SK-N-MC (cell line): ENCODE data around the gene DMRTC2.

Source experiments
- DNase-seq: peaks from one replicate; pipeline ENCODE4 v3.0.0-alpha.2; 2011; ENCODE audit warnings: low read depth, low spot score
- H3K27ac ChIP-seq: fragments of 200-600 bp; sonication (generic); 2 replicates; pipeline ENCODE4 v1.5.1; 2016; ENCODE audit warnings: mixed run types
- H3K36me3 ChIP-seq: fragments of 200-600 bp; sonication (generic); 2 replicates; pipeline ENCODE4 v1.6.1; 2017; ENCODE audit warnings: antibody characterized with exemption, low read length, mixed read lengths; ENCODE audit not compliant: insufficient read depth
- H3K4me3 ChIP-seq: fragments of 200-600 bp; sonication (generic); 2 replicates; pipeline ENCODE4 v1.5.1; 2016
- H3K9ac ChIP-seq: fragments of 200-600 bp; sonication (generic); 2 replicates; pipeline ENCODE4 v1.8.0; 2017; ENCODE audit warnings: mixed run types, mixed read lengths; ENCODE audit not compliant: insufficient read length
- H3K9me3 ChIP-seq: fragments of 200-600 bp; sonication (generic); 2 replicates; pipeline ENCODE4 v1.6.1; 2017; ENCODE audit warnings: low read depth, mild to moderate bottlenecking, antibody characterized with exemption, low read length, moderate library complexity, mixed read lengths
- EZH2 ChIP-seq: fragments of 200-600 bp; sonication (generic); IDR thresholded peaks from one replicate; pipeline ENCODE4 v1.6.1; 2017; ENCODE audit warnings: antibody characterized with exemption
- FOXP2 ChIP-seq: optimal IDR thresholded peaks from 2 replicates; pipeline ENCODE3; 2011; ENCODE audit warnings: mild to moderate bottlenecking, moderate library complexity; ENCODE audit not compliant: insufficient read depth; ENCODE audit errors: extremely low read length, control extremely low read depth
- POLR2AphosphoS5 ChIP-seq: IDR thresholded peaks from 2 replicates; pipeline ENCODE4 v1.6.1; 2012; ENCODE audit warnings: mild to moderate bottlenecking, low read depth, low read length, borderline replicate concordance

DMRTC2 gene

DNA sequence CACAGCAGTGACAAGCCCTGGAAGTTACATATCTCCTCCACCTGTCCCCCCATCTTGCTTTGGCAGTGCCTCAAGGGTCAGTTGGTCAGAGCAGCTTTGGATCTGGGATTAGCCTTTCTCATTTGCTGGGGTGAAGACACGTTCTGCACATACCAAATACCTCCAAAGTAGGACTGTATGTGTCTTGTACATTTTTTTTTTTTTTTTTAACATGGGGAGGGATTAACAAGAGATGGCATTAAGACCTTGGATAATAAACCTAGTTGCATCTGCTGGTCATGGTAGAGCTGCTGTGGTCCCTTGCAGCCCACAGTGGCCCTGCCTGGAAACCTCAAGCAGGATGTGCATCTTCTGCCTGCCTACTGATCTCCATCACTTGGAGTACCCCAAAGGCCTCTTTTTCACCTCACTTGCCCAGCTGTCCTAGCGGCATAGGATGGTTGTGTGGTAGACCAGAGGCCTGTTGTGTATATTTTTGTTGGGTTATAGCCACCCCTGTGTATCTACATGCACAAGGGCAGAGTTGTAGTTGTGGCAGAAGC is 17.7 kb downstream of the DMRTC2 start:
- Histone ChIP-seq H3K27ac (peak overlapping the region; percentile 97), H3K9ac (peak overlapping the region; percentile 99), H3K4me3 (peak overlapping the region; percentile 100), H3K9me3 (no peaks in the 10 kb centered on the region), H3K36me3 (peaks cover 67% of the 10 kb centered on the region)
- DNase-seq = no peak
- TF ChIP-seq POLR2AphosphoS5 = no peak; the same call in 1 of the 2 replicates
- TF ChIP-seq FOXP2 = no peak
- TF ChIP-seq EZH2 = no peak

DNA sequence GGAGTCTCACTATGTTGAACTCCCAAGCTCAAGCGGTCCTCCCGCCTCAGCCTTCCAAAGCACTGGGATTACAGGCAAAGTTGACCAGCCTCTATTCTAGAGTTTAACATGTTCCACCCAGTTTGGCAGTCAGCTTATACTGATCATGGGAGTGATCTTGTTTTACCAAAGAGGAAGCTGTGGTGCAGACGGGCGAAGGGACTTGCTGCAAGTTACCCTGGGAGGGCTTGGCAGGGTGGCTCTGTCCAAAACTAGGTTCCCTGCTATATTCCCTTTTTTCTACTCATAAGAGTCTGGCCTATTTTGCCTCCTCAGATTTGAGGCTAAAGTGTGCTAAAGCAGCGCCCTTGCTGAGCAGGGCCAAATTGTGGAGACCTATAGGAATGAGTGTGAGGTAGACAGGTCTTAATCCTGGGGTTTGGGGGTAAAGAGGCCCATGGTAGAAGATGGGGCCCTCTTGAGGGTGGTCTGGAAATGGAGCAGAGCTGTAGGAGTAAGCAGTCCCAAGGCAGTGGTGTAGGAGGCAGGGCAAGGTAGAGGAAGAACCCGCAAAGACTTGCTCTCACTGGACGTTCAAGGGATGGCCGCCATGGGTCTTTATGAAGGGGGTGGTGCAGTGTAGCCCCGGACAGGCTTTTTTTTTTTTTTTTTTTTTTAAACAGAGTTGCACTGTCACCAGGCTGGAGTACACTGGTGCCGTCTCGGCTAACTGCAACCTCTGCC is 18.5 kb downstream of the DMRTC2 start:
- Histone ChIP-seq H3K36me3 (peaks cover 76% of the 10 kb centered on the region), H3K9ac (peak overlapping the region; percentile 99), H3K4me3 (peak overlapping the region; percentile 100), H3K27ac (peak overlapping the region; percentile 97), H3K9me3 (no peaks in the 10 kb centered on the region)
- DNase-seq = no peak
- no peak for TF ChIP-seq EZH2
- no peak for TF ChIP-seq FOXP2
- no peak; the same call in 1 of the 2 replicates for TF ChIP-seq POLR2AphosphoS5

DNA sequence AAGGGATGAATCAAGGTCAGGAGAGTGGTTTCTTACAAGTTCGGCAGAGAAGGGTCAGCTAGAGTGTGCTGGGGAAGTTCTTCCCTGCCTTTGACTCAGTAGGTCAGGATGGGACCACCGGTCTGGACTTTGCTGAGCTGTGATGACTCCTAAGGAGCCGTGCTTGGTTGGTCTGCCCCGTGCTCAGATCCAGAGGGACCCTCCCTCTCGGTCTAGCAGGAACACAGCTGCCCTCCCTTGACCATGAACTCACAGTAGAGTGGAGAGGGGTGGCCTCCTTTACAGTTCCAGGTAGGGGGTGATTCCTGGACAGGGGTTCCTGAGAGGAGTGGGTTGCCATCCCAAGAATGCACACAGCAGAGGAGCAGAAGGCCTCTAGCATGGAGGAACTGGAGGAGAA is 19.5 kb downstream of the DMRTC2 start:
- DNase-seq = no peak
- Histone ChIP-seq H3K9me3 (no peaks in the 10 kb centered on the region), H3K9ac (peak overlapping the region; percentile 32), H3K27ac (peak overlapping the region; percentile 97), H3K4me3 (no peak overlapping the region), H3K36me3 (peaks cover 86% of the 10 kb centered on the region)
- TF ChIP-seq POLR2AphosphoS5 (peak; percentile 14; the same call in 1 of the 2 replicates), EZH2 (no peak)

DNA sequence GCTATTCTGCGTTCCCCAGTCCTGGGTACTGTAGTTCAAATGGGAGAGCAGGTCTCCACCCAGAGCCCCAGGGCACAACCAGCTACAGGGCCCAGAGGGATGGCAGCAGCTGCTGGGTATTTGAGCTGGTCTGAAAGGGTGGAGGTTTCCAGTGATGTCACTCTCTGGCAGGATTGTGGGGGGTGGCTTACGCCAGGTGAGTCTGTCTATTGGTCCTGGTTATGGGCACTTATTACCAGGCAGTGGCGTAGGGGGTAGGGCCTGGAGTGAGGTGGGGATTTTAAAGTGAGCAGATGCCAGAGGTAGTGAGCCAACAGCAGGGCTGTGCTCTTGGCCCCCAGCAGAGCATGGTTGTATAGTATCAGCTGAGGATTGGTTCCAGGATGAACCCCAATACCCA is 21.4 kb downstream of the DMRTC2 start:
- DNase-seq = no peak

DNA sequence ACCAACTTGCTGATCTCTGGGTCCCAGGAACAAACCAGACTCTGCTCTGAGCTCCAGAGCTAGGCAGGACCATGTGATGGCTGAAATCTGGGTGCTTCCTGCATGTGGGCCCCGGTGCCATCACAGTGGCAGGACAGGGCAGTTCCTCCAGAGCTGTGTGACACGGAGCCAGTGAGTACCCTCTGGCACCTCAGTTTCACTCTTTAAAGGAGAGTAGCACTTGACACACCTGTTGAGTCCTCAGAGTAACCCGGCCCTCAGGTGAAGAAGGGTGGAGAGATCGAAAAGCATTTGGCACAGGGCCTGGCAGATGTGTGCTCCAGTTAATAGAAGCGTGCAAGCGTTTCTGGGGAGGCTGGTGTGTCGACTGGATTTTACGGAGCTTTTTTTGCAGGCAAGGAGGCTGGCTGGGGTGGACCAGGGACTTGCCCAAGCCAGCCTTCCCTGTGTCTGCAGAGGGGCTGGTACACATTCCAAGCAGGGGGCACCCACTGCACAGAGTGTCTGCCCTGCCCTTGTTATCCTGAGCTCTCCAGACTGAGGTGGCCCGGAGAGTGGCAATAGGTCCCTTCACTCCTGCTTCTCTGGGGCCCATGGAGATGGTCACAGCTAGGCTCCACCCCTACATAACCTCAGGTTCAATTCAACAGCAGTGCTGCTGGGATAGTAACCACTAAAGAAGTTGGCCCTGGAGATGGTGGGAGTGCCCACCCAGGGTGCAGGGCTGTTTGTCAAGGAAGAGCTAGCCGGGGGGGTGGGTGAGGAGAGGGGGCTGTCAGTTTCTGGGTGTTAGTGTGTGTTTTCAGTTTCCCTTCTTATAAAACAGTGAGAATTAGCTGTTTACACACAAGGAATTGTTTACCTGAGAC is 23.5 kb downstream of the DMRTC2 start:
- Histone ChIP-seq H3K36me3 (peaks cover 81% of the 10 kb centered on the region), H3K9ac (no peak overlapping the region), H3K4me3 (no peak overlapping the region), H3K27ac (peak overlapping the region; percentile 78), H3K9me3 (no peaks in the 10 kb centered on the region)
- no peak for DNase-seq
- TF ChIP-seq EZH2 (no peak), FOXP2 (no peak), POLR2AphosphoS5 (no peak)

More for the DNA sequence above, 21.4 kb downstream of the DMRTC2 start:
- Histone ChIP-seq H3K9ac (no peak overlapping the region), H3K36me3 (peaks cover 94% of the 10 kb centered on the region), H3K9me3 (no peaks in the 10 kb centered on the region), H3K27ac (peak overlapping the region; percentile 60), H3K4me3 (no peak overlapping the region)
- TF ChIP-seq FOXP2 = no peak
- TF ChIP-seq EZH2 = no peak
- no peak for TF ChIP-seq POLR2AphosphoS5

DNA sequence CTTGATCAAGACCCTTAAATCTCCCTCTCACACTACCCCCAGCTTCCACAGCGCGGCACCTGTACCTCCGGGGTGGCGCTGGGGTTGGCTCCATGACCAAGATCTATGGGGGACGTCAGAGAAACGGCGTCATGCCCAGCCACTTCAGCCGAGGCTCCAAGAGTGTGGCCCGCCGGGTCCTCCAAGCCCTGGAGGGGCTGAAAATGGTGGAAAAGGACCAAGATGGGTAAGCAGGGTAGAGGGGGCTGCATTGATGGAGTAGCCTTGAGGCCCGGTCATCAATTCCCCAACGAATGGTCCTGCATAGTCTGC is 24.1 kb downstream of the DMRTC2 start:
- no peak overlapping the region for H3K9ac ChIP-seq
- TF ChIP-seq POLR2AphosphoS5 (no peak), FOXP2 (no peak), EZH2 (no peak)
- H3K36me3 ChIP-seq = peaks cover 75% of the 10 kb centered on the region
- H3K4me3 ChIP-seq = no peak overlapping the region
- peak overlapping the region; percentile 78; the same call in 1 of the 2 replicates for H3K27ac ChIP-seq
- DNase-seq = no peak
- H3K9me3 ChIP-seq = no peaks in the 10 kb centered on the region

DNA sequence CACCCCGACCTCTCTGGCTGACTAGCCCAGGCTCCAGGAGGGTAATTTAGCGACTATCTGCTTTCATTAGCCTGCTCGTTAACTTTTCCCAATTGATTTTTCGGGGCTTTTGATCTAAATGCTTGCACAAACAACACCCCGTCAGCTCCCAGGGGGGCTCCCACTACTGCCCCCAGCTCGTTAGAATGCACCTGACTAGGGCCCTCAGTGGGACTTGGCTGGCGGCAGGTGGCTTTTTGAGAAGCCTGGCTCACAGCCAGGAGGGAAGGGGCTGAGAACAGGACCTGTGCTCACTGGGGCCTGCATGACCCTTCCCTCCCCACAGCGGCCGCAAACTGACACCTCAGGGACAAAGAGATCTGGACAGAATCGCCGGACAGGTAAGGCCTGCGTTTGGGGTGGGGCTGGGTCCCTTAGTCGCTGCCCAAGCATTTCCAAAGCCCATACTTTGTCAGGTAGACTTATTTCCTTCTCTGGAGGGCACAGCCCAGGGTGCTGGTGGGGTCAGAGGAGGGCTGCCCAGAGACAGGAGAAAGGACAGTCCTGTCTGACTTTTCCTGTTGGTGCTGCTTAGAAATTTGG is 24.6 kb downstream of the DMRTC2 start:
- DNase-seq = no peak
- Histone ChIP-seq H3K36me3 (peaks cover 70% of the 10 kb centered on the region), H3K9ac (no peak overlapping the region), H3K9me3 (no peaks in the 10 kb centered on the region), H3K27ac (peak overlapping the region; percentile 78; the same call in 1 of the 2 replicates), H3K4me3 (no peak overlapping the region)
- TF ChIP-seq FOXP2 = no peak
- no peak; the same call in 1 of the 2 replicates for TF ChIP-seq POLR2AphosphoS5
- no peak for TF ChIP-seq EZH2

DNA sequence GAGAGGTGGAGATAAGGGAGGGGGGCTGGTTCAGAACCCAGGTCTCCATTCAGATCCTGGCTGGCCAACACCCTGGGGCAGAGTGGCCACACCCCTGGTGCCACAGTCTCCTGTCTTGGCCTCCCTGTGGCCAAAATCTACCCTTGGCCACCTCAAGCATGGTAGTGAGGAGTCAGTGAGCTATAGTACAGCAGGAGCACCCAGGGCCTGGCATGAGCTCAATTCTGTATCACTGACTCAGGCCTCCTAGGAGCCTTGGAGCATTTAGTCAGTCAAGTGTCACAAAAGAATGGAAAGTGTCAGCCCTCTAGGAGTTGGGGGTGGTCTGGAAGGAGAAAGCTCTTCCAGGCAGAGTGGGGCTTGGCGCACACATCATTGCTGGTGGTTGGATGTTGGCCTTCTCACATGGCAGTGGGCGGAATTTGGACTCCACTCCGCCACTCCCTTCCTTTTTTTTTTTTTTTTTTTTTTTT is 25.6 kb downstream of the DMRTC2 start:
- TF ChIP-seq EZH2 (no peak), FOXP2 (no peak), POLR2AphosphoS5 (no peak)
- Histone ChIP-seq H3K9me3 (no peaks in the 10 kb centered on the region), H3K36me3 (peaks cover 60% of the 10 kb centered on the region), H3K4me3 (no peak overlapping the region), H3K9ac (no peak overlapping the region), H3K27ac (0 out of 2 replicates have a peak overlapping the region, but pooled peaks have one; percentile 42)
- DNase-seq = no peak
